Left lung (tissue), 10 donors: ENCODE measurements around the gene SLC9A3. TPM values are rescaled to one million over a fixed set of nuclear protein-coding genes. Genes with fewer than 3 reads are reported as not detected.

Experiments
- ATAC-seq: fragments of 200-7000 bp; cut with Tn5 transposase; one replicate; pipeline ENCODE4 v1.9.1; 2020; ENCODE audit warnings: moderate library complexity
- DNase-seq, 4 donors: peaks; one replicate each; pipeline ENCODE4 v3.0.0-alpha.2; 2013 to 2020
- H3K27ac ChIP-seq, 2 donors: fragments of 200-600 bp; sonication (generic) in 1 of 2; one replicate each; pipeline versions ENCODE4 v1.5.0 to v1.8.0; 2020 to 2021
- H3K27me3 ChIP-seq, 2 donors: fragments of 200-600 bp; sonication (generic) in 1 of 2; one replicate each; pipeline versions ENCODE4 v1.5.0 to v1.8.0; 2020 to 2021
- H3K36me3 ChIP-seq, 2 donors: fragments of 200-600 bp; sonication (generic) in 1 of 2; one replicate each; pipeline versions ENCODE4 v1.5.0 to v1.8.0; 2020 to 2021
- H3K4me1 ChIP-seq, 2 donors: fragments of 200-600 bp; one replicate each; pipeline ENCODE4 v1.8.0; 2021
- H3K4me3 ChIP-seq, 2 donors: fragments of 200-600 bp; sonication (generic) in 1 of 2; one replicate each; pipeline versions ENCODE4 v1.5.0 to v1.8.0; 2020 to 2021; ENCODE audit warnings: mild to moderate bottlenecking in 1 of 2
- H3K9me3 ChIP-seq, 2 donors: fragments of 200-600 bp; sonication (generic) in 1 of 2; one replicate each; pipeline versions ENCODE4 v1.5.0 to v1.8.0; 2020 to 2021
- CTCF ChIP-seq, 2 donors: fragments of 200-600 bp; sonication (generic) in 1 of 2; IDR thresholded peaks; one replicate each; pipeline versions ENCODE4 v1.5.0 to v1.8.0; 2021; ENCODE audit warnings: antibody characterized with exemption in 2 of 2
- intact Hi-C, 2 donors: fragments of 100-400 bp; cut with DNase I; formaldehyde crosslinking; loops; one replicate each; pipeline versions ENCODE4 v1.11.2 to v1.14.2; 2022
- polyA plus RNA-seq, 6 donors: library from polyadenylated mRNA; unstranded; fragments of 120-200 nt; gene quantifications; one replicate each; pipeline ENCODE4 v1.2.1, GENCODE V29; 2013; ENCODE audit not compliant: insufficient read length in 6 of 6
- total RNA-seq, 2 donors: library from RNA; stranded (reverse); fragmentation: NEBNext Ultra II Directional; extraction: Animal tissue kit (Norgen Biotek cat#: 25700); gene quantifications; one replicate each; pipeline ENCODE4 v1.2.1, GENCODE V29; 2021
- donor health status: DM: no; HTN: yes; CAD: no.
- donor health status: DM: no; HTN: no; CAD: no.

The SLC9A3 gene
- total and polyA plus RNA-seq, 8 donors, result 0.99 to 4.3 (median 2.9) TPM

DNA sequence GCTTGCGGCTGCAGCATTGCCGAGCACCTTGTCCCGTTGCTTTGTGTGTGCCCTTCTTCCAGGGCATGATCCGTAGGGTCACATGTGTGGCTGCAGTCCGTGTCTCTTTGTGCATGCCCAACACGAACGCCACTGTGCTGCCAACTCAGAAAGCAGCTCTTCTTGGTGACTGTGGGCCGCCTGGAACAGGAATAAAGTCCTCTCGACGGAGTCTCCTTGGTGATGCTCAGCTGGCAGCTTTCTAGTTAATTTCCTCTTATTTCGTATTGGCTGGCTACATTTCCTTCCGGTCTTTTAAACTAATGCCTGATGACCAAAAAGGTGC lies 75.5 kb downstream of the SLC9A3 start:
- no peak for TF ChIP-seq CTCF (IDR thresholded peaks at IDR 0.05)
- DNase-seq (no peak), ATAC-seq (no peak)
- peaks cover 0 to 42% of the 10 kb centered on the region in 2 donors for H3K4me1 ChIP-seq
- peak overlapping the region in 1 of 2 donors; percentile 69 for H3K27ac ChIP-seq
- peaks cover 6 to 15% of the 10 kb centered on the region in 2 donors for H3K9me3 ChIP-seq
- H3K36me3 ChIP-seq, result peaks cover 3 to 81% of the 10 kb centered on the region in 2 donors
- intact Hi-C loops, result no loop called here
- no peaks in the 10 kb centered on the region for H3K27me3 ChIP-seq
- H3K4me3 ChIP-seq, result no peak overlapping the region

- TF ChIP-seq CTCF (IDR thresholded peaks at IDR 0.05), result no peak
- Histone ChIP-seq H3K36me3 (peaks cover 3 to 76% of the 10 kb centered on the region in 2 donors), H3K4me3 (no peak overlapping the region), H3K4me1 (peaks cover 0 to 46% of the 10 kb centered on the region in 2 donors), H3K9me3 (peaks cover 6 to 15% of the 10 kb centered on the region in 2 donors), H3K27me3 (no peaks in the 10 kb centered on the region), H3K27ac (peak overlapping the region in 1 of 2 donors; percentile 69)
- intact Hi-C loops, result no loop called here
- ATAC-seq (peak; percentile 79), DNase-seq (peak in 2 of 4 donors; percentile 88 to 92)
These were observed 76.0 kb downstream of the SLC9A3 start for GRCh38 chr5:448061-448765.

GRCh38 chr5:447501-447900 lies 76.7 kb downstream of the SLC9A3 start:
- intact Hi-C loops, result no loop called here
- Histone ChIP-seq H3K4me1 (peaks cover 0 to 46% of the 10 kb centered on the region in 2 donors), H3K27ac (peak overlapping the region in 1 of 2 donors; percentile 69), H3K27me3 (no peaks in the 10 kb centered on the region), H3K9me3 (peaks cover 6 to 13% of the 10 kb centered on the region in 2 donors), H3K4me3 (no peak overlapping the region), H3K36me3 (peaks cover 3 to 69% of the 10 kb centered on the region in 2 donors)
- DNase-seq, result no peak
- no peak for TF ChIP-seq CTCF (IDR thresholded peaks at IDR 0.05)
- no peak for ATAC-seq

- no peaks in the 10 kb centered on the region for H3K27me3 ChIP-seq
- H3K4me1 ChIP-seq, result peaks cover 0 to 51% of the 10 kb centered on the region in 2 donors
- DNase-seq (no peak), ATAC-seq (peak; percentile 23)
- no peak overlapping the region for H3K4me3 ChIP-seq
- no peak overlapping the region for H3K27ac ChIP-seq
- H3K36me3 ChIP-seq, result peaks cover 3 to 62% of the 10 kb centered on the region in 2 donors
- peaks cover 6 to 8% of the 10 kb centered on the region in 2 donors for H3K9me3 ChIP-seq
- TF ChIP-seq CTCF (IDR thresholded peaks at IDR 0.05), result peak; percentile 33 to 49
- intact Hi-C loops, result no loop called here
These were observed 77.4 kb downstream of the SLC9A3 start for GRCh38 chr5:446883-447263.

DNA sequence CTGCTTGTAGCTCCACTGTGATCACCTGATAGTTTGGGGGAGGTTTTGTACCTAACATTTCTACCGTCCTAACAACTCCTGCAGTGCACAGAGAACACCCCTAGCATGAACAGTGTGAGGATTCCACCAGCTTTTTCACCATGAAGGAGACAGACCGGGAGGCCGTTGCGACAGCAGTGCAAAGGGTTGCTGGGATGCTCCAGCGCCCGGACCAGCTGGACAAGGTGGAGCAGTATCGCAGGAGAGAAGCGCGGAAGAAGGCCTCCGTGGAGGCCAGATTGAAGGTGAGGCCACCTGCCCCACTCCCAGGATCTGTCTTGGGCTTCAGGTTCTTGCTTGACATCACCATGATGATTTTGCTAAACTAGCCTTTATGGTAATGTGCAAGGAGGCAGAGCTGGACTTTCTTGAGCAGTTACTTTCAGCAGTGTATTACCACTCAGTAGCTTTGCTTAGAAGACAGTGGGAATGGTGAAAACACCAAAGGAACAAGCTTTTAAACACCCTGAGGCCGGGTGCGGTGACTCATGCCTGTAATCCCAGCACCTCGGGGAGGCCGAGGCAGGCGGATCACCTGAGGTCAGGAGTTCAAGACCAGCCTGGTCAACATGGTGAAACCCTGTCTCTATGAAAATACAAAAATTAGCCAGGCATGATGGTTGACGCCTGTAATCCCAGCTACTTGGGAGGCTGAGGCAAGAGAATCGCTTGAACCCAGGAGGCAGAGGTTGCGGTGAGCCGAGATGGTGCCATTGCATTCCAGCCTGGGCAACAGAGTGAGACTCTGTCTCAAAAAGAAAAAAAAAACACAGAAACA lies 78.0 kb downstream of the SLC9A3 start:
- no peak for DNase-seq
- intact Hi-C loops, result no loop called here

More for the DNA sequence above, 78.0 kb downstream of the SLC9A3 start:
- Histone ChIP-seq H3K9me3 (peaks cover under 1 to 2% of the 10 kb centered on the region in 2 donors), H3K27me3 (no peaks in the 10 kb centered on the region), H3K4me1 (peaks cover 0 to 54% of the 10 kb centered on the region in 2 donors), H3K36me3 (peaks cover 3 to 56% of the 10 kb centered on the region in 2 donors), H3K4me3 (no peak overlapping the region), H3K27ac (no peak overlapping the region)
- ATAC-seq, result no peak
- TF ChIP-seq CTCF (IDR thresholded peaks at IDR 0.05), result no peak
